ACHN (cell line): Measurements from ENCODE around the gene ACAT2.
"Not testable (repeated sequence)": the region's sequence is repeated elsewhere in the genome, so short reads cannot be mapped to it uniquely, and the experiment has no call there.

Source experiments
- DNase-seq: peaks from one replicate; pipeline ENCODE4 v3.0.0-alpha.2; 2015
- in situ Hi-C: cut with HindIII; loops from 2 replicates; pipeline ENCODE4 v1.10.0; 2017; ENCODE audit warnings: low sequenced_read_pairs, low pct_ligation_motif_present, low pct_unique_long_range_greater_than_20kb

ACAT2 gene

DNA sequence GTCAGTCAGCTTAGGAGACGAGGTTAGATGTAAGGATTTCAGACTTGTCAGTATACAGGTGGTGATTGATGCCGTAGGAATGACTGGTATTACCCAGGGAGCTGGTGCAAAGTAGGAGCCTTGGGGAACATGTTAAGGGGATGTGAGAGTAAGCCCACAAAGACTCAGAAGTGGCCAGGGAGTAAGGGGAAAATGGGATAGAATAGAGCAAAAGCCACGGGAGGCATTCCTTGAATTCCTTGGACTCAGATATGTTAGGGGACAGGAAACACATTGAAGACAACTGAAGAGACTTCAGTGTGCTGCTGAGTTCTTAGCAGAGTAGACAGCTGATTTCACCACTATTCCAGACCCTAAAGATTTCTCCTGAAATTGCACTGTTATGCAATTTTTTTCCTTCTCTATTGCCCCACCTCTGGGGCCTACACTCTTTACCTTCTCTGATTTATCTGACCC lies 1.2 kb upstream of the ACAT2 start:
- in situ Hi-C loops = no loop called here
- DNase-seq = peak; percentile 84

DNA sequence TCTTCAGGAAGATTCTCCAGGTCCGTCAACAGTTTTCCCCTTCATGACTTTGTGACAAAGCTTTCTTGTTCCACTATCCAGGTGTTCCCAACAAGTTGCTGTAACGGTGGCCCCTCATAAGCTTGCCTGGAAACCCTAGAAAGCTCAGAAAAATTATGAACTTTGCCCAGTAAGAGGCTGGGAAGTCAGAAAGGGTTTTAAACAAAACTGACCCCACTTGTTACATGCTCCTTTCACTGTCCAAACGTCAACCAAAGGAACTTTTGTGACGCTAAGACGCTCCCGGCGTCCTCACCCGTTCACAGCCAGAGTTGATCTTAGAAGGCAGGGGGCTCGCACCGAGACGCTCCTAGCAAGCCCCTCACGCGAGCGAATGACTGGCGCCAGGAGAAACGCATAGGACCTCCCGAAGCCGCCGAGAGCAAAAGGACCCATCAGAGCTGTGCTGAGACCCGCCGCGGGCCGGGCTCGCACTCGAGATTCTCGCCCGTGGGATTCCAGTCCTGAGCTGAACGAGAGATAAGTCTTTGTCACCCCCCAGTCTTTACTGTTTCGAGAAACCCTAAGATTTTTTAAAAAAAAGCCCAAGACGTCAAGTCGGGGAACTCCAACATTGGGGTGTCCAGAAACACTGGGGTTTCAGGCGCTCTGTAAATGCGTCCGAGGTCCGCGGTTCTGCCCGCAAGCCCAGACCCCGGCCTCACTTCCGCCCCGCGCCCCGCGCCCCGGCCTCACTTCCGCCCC lies 544 bp upstream of the ACAT2 start:
- peak; percentile 25 for DNase-seq
- in situ Hi-C loops = no loop called here

DNA sequence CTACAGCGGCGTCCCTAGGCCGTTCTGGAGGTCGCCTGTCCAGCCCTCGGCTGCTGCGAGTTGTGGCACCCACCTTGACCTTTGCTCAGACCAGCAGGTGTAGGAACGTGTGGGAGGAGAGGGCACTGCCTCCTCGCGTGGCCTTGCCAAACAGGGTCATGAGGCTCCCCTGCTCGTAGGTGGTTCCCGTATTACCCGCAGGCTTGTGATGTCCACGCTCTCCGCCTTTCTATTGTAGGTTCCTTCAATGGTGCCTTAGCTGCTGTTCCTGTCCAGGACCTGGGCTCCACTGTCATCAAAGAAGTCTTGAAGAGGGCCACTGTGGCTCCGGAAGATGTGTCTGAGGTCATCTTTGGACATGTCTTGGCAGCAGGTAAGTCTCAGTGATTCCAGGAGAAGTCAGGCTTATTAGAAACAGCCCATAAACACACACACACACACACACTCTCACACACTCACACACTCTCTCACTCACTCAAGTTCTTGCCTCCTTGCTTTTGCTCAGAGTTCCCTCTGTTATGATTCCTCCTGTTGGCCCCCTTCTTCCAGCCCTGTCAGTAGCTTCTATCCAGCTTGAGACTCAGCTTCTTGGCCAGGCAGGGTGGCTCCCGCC lies 942 bp downstream of the ACAT2 start:
- in situ Hi-C loops = no loop called here
- peak; percentile 10 for DNase-seq

DNA sequence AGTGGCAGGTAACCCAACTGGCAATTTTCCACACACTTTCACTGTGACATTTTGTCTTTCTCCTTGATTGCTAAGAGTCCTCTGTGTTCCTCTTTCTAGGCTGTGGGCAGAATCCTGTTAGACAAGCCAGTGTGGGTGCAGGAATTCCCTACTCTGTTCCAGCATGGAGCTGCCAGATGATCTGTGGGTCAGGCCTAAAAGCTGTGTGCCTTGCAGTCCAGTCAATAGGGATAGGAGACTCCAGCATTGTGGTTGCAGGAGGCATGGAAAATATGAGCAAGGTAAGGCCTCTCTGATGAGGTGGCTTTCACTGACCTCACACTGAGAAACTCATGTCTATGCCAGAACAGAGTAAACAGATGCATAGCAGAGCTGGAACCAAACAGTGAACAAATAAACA lies 5.1 kb downstream of the ACAT2 start:
- no peak for DNase-seq
- in situ Hi-C loops = no loop called here

DNA sequence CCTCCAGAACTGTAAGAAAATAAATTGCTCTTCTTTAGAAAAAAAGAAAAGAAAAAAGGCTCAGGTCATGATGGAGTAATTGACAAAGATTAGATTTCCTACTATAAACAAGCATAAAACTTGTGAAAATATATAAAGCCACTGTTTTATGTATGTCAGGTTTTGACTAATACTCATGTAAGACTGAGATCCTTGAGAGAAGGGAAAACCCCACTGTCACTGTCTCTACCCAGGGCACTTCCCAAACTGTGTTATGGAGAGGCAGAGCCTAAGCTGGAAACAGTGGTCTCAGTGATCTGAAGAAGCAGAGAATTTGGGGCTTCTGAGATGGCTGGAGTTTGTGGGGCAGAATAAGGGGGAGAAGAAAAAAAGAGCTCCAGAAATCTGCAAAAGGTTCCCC lies 7.6 kb downstream of the ACAT2 start:
- no peak for DNase-seq
- in situ Hi-C loops = no loop called here

DNA sequence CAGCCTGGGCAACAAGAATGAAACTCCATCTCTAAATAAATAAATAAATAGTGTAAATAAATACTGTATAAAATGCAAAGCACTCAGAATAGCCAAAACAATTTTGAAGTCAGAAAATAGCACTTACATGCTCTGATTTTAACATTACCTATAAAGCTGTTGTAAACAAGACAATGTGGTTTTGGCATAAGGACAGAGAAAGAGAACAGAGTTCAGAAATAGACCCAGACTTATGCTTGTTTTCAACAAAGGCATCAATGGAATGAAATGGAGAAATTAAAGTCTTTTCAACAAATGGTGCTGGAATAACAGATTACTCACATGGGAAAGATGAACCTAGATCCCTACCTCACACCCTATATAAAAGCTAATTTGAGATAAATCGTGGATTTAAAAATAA lies 10.4 kb downstream of the ACAT2 start:
- no peak for DNase-seq
- in situ Hi-C loops = no loop called here

DNA sequence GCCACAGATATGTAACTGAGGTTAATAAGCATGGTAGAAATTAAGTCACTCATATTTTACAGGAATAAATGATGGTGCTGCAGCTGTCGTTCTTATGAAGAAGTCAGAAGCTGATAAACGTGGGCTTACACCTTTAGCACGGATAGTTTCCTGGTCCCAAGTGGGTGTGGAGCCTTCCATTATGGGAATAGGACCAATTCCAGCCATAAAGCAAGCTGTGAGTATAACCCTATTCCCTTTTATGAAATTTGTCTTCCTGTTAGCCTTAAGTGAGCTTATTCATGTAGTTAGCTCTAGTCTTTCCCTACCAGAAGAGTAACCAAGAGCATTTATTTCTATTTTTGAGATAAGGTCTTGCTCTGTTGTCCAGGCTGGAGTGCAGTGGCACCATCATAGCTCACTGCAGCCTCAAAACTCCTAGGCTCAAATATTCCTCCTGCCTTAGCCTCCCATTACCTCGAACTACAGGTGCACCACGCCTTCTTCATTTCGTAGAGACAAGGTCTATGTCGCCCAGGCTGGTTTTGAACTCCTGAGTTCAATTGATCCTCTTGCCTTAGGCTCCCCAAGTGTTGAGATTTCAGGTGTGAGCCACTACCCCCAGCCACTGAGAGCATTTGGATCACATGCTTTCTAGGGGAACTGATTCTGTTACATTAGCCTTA lies 15.5 kb downstream of the ACAT2 start:
- in situ Hi-C loops = no loop called here
- no peak for DNase-seq

DNA sequence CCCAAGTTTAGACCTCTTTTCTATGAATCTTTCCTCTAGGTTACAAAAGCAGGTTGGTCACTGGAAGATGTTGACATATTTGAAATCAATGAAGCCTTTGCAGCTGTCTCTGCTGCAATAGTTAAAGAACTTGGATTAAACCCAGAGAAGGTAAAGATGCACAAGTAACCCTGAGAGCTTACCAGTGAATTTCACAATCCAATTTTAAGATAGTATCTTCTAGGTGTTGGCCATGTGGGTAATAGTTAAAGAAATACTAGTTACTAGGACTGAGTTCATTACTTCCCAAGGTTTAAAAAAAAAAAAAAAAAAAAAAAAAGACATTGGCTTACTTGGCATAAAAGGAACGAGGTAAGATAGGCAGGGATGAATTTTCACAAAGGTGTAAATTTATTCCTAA lies 16.3 kb downstream of the ACAT2 start:
- in situ Hi-C loops = no loop called here

DNA sequence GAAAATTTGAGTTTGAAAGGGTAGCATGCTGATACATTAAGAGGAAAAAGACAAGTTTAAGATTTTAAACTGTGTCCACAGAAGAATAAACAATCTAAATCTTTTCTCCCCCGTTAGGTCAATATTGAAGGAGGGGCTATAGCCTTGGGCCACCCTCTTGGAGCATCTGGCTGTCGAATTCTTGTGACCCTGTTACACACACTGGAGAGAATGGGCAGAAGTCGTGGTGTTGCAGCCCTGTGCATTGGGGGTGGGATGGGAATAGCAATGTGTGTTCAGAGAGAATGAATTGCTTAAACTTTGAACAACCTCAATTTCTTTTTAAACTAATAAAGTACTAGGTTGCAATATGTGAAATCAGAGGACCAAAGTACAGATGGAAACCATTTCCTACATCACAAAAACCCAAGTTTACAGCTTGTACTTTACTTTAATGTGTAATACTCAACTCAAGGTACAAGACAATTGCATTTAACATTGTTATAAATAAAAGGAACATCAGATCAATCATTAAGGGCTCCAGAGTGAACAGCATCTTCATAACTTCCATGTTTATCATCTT lies 16.8 kb downstream of the ACAT2 start:
- in situ Hi-C loops = no loop called here
- no peak for DNase-seq

More for the DNA sequence above, 16.3 kb downstream of the ACAT2 start:
- no peak for DNase-seq

DNA sequence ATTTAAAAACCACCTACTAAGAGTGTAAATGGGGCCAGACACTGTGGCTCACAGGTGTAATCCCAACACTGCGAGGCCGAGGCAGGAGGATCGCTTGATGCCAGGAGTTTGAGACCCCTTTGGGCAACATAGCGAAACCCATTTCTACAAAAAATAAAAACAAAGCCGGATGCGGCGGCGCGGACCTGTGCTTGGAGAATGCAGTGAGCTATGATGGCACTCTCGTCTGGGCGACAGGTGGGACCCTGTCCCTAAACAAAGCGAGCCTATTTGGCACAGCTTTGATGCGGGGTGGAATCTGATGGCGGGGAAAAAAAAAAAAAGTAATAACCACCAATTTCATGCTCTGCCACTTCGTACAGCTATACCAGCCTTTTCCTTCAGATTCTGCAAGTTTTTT lies 26.4 kb downstream of the ACAT2 start:
- DNase-seq = no peak
- in situ Hi-C loops = no loop called here

DNA sequence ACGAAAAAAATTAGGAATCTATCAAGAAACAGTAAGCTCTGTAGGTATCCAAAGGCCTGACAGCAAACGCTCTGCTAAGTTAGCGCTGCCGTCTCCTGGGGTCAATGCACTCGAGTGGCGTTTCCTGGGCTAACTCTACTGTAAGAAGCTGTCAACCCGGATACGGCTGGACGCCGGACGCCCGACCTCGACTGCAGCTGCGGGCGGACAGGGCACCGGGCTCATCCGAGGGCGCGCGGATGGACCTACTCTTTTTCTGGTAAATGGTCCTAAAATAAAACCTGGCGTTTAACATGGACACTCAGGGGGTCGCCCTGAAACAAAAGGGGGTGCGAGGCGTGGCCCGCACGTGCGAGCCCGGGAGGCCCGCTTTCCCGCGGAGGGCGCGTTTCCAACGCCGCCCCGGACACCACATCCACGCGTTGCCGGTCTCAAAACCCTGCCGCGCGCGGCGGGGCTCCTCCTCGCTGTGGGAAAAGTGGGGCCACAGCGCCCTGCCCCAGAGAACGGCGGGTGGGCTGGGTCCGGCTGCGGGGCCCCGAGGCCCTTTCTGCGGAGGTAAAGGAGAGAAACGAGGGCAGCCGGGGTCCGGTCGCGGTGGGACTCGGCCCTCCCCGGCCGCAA lies 27.0 kb downstream of the ACAT2 start:
- in situ Hi-C loops = no loop called here
- peak; percentile 42 for DNase-seq

DNA sequence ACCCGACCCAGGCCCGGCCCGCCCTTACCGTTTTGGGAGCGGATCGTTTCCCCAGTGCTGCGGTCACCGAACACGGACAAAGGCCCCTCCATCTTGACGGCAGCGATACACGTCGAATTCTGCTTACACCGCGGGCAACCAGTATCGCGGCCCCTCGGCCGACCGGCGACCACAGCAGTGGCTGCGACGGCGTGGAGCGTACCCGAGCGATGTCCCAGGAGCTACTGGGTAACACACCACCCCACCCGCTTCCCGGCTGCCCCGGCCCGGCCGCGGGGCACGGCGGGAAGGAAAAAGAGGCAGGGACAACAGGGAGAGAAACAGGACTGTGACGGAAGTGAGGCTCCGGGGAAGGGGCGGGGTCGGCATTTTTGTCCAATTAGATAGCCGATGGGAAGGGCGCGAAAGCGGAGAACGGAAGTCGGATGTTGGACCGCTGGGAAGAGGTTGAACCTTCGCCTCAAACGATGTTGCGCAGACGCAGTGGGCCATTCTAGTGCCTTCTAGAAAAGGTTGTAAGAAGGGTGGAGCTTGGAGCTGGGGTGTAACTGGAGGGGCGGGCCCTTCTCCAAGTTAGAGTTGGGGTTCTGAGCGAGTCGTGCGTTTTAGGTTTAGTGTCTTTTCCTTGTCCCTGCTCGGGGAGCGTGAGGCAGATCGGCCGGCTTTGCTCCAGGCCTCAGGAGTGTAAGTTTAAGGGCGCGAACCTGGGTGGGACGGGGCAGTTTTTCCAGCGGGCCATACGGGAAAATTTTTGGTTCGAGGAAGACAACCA lies 27.7 kb downstream of the ACAT2 start, which contains the start of gene TCP1:
Gene TCP1, minus strand, starts transcription at position 226 of the 772 bp plus-strand sequence. Its CDS starts 134 bp downstream, at position 92.
- in situ Hi-C loops = no loop called here
- peak; percentile 99 for DNase-seq

DNA sequence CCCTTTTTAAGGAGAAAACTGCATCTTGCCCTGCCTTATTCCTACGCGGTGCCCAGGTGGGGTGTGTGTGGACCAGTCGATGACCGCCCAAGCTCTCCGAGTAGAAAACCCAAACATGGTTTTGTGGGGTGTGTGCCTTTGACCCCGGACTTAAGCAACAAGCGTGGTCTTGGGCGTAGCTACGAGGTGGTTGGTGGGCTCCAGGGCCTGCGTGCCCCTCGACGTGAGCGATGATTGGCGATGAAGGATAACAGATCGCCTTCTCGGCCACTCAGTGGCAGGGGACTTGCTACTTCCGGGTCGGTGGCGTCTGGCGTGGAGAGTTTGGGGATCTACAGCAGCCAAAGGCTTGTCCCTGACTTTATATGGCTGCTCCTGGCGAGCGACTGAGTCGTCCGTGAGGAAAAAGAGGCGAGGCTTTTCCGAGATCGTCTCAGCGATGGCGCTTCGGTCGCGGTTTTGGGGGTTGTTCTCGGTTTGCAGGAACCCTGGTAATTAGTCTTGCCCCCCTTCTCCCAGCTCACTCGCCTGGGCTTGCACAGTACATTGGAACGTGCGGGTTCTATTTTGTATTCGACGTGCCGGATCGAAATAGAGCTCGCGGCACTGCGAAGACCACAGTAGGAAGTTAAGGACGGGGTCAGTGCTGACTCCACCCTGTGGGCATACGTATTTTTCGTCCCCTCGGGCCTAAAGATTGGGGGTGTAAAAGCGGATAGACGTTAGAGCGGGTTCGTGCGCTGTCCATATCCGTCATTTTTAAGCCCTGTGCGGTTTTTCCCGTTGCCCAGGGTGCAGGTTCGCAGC lies 28.5 kb downstream of the ACAT2 start, which contains the start of gene MRPL18:
Gene MRPL18, plus strand, starts transcription at position 319 of the 807 bp plus-strand sequence. Its CDS starts 121 bp downstream, at position 440.
- in situ Hi-C loops = no loop called here
- peak; percentile 94 for DNase-seq

DNA sequence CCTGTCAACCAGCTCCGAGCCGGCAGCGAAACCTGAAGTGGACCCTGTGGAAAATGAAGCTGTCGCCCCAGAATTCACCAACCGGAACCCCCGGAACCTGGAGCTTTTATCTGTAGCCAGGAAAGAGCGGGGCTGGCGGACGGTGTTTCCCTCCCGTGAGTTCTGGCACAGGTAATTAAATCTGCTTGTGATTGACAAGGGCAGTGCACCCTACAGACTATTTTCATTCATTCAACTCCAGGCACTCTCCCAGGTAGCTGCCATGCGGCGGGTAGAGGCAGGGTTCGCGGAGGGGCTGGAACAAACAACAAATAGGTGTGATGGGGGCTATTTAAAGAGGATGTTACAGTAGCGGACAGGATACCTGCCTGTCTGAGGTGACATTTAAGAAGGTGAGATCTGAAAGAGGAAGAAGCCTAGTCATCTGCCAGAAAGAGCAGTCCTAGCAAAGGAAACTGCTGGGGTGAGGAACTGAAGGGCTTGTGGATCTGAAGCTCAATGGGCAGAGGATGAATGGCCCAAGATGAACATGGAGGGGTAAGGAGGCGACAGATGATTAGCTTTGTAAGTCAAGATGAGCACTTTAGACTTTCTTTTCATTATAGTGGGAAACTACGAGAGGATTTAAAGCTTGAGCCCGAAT lies 29.2 kb downstream of the ACAT2 start:
- in situ Hi-C loops = no loop called here
- DNase-seq = no peak

DNA sequence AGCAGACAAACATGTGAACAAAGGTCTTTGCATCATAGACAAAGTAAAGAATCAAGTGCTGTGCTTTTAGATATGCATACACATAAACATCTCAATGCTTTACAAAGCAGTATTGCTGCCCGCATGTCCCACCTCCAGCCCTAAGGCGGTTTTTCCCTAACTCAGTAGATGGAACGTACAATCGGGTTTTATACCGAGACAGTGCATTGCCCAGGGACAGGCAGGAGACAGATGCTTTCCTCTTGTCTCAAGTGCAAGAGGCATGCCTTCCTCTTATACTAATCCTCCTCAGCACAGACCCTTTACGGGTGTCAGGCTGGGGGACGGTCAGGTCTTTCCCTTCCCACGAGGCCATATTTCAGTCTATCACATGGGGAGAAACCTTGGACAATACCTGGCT lies 33.1 kb downstream of the ACAT2 start:
- DNase-seq, in situ Hi-C loops: not testable (repeated sequence)

DNA sequence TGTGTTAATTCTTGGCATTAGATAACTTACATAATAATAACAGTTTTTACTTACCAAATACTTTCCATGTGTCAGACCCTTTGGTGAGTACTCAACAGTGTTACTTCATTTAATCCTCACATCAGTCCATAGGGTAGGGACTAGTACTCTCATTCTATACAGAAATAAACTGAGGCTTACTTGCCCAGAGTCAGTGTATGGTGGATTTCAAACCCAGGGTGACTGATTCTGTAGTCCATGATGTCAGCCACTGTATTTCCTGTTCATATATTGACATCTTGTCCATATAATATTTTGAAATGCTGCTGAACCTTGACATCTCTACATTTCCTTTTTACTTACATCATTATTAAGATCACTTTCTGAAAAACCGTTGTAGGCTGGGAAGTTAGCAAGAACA lies 35.7 kb downstream of the ACAT2 start:
- in situ Hi-C loops = no loop called here
- DNase-seq = no peak
